Neural crest cell (in vitro differentiated cells): ENCODE results near the gene RCE1. TPM values are rescaled to one million over a fixed set of nuclear protein-coding genes. Genes with fewer than 3 reads are reported as not detected.
A peak's percentile ranks its signal among the peaks of the same experiment; 100 is the strongest.

Experiments used
- DNase-seq: peaks from one replicate; pipeline ENCODE4 v3.0.0; 2021; ENCODE audit warnings: low read depth, mixed read lengths, low spot score
- H3K27ac Mint-ChIP-seq: one replicate; pipeline ENCODE4 v1.8.0; 2021; ENCODE audit warnings: mild to moderate bottlenecking, mixed read lengths; ENCODE audit not compliant: unreplicated experiment
- H3K27me3 Mint-ChIP-seq: 2 replicates; pipeline ENCODE4 v1.8.0; 2021; ENCODE audit warnings: low read depth, mild to moderate bottlenecking, mixed read lengths
- H3K36me3 Mint-ChIP-seq: 2 replicates; pipeline ENCODE4 v1.8.0; 2021; ENCODE audit warnings: low read depth, mild to moderate bottlenecking, mixed read lengths
- H3K4me1 Mint-ChIP-seq: 2 replicates; pipeline ENCODE4 v1.8.0; 2021; ENCODE audit warnings: mixed read lengths
- H3K4me3 Mint-ChIP-seq: one replicate; pipeline ENCODE4 v1.8.0; 2021; ENCODE audit warnings: mild to moderate bottlenecking, mixed read lengths
- H3K9me3 Mint-ChIP-seq: 2 replicates; pipeline ENCODE4 v1.8.0; 2021; ENCODE audit warnings: mixed read lengths
- CTCF ChIP-seq: fragments of 200-600 bp; sonication (generic); conservative IDR thresholded peaks from 2 replicates; pipeline ENCODE4 v1.5.0; 2021; ENCODE audit warnings: antibody characterized with exemption, mild to moderate bottlenecking
- total RNA-seq: library from RNA; stranded (reverse); gene quantifications from 2 replicates; pipeline ENCODE4 v1.2.1, GENCODE V29; 2021

Gene RCE1
- total RNA-seq, 1 donor from 2014 or later = 35.8 TPM

- TF ChIP-seq CTCF = no peak
- H3K27ac Mint-ChIP-seq = no peak overlapping the region
- no peaks in the 10 kb centered on the region for H3K9me3 Mint-ChIP-seq
- peaks cover 2% of the 10 kb centered on the region for H3K36me3 Mint-ChIP-seq
- H3K4me1 Mint-ChIP-seq = peaks cover 1% of the 10 kb centered on the region
- no peak for DNase-seq
- peak overlapping the region; percentile 41 for H3K4me3 Mint-ChIP-seq
- H3K27me3 Mint-ChIP-seq = no peaks in the 10 kb centered on the region
These were observed 7.0 kb downstream of the RCE1 start for GRCh38 chr11:66850235-66850587.

GRCh38 chr11:66850588-66851238 is 7.5 kb downstream of the RCE1 start:
- Mint-ChIP-seq H3K9me3 (no peaks in the 10 kb centered on the region), H3K4me3 (peak overlapping the region; percentile 79), H3K27me3 (no peaks in the 10 kb centered on the region), H3K36me3 (peaks cover 2% of the 10 kb centered on the region), H3K4me1 (peaks cover 6% of the 10 kb centered on the region), H3K27ac (peak overlapping the region; percentile 19)
- DNase-seq = no peak
- no peak for TF ChIP-seq CTCF

GRCh38 chr11:66851239-66851596 is 8.0 kb downstream of the RCE1 start:
- Mint-ChIP-seq H3K4me1 (peaks cover 8% of the 10 kb centered on the region), H3K27ac (peak overlapping the region; percentile 19), H3K27me3 (no peaks in the 10 kb centered on the region), H3K4me3 (peak overlapping the region; percentile 79), H3K9me3 (no peaks in the 10 kb centered on the region), H3K36me3 (peaks cover 2% of the 10 kb centered on the region)
- no peak for TF ChIP-seq CTCF
- no peak for DNase-seq

- H3K36me3 Mint-ChIP-seq = peaks cover 2% of the 10 kb centered on the region
- H3K27ac Mint-ChIP-seq = no peak overlapping the region
- H3K9me3 Mint-ChIP-seq = no peaks in the 10 kb centered on the region
- H3K4me1 Mint-ChIP-seq = peaks cover 8% of the 10 kb centered on the region
- peak; percentile 18 for TF ChIP-seq CTCF
- peak overlapping the region; percentile 79 for H3K4me3 Mint-ChIP-seq
- no peak for DNase-seq
- H3K27me3 Mint-ChIP-seq = no peaks in the 10 kb centered on the region
These were observed 8.6 kb downstream of the RCE1 start for GRCh38 chr11:66851698-66852465.

- Mint-ChIP-seq H3K4me1 (peaks cover 8% of the 10 kb centered on the region), H3K4me3 (peak overlapping the region; percentile 79), H3K27ac (no peak overlapping the region), H3K9me3 (no peaks in the 10 kb centered on the region), H3K27me3 (no peaks in the 10 kb centered on the region), H3K36me3 (peaks cover 2% of the 10 kb centered on the region)
- TF ChIP-seq CTCF = no peak
- DNase-seq = no peak
These were observed 9.4 kb downstream of the RCE1 start for GRCh38 chr11:66852466-66853241.
